ENCODE data around the gene LMNTD1. TPM values are rescaled to one million over a fixed set of nuclear protein-coding genes. Genes with fewer than 3 reads are reported as not detected.

LMNTD1 gene
- total and polyA plus RNA-seq, 9 of the 15 experiments (the other 6 are each of a cell fraction or from before 2014, with no cell fraction given), result not detected

- no peak for ATAC-seq
- Histone ChIP-seq H2AFZ (ENCODE audit: low read depth, low read length) (no peak overlapping the region), H3K9me3 (replicated peaks; ENCODE audit: control insufficient read depth, insufficient read depth, low read depth, low read length) (no peaks in the 10 kb centered on the region), H3K9me1 (ENCODE audit: control insufficient read depth, insufficient read depth, low read length) (no peaks in the 10 kb centered on the region), H3K4me2 (ENCODE audit: insufficient read depth, low read length) (no peak overlapping the region), H3K79me2 (ENCODE audit: control insufficient read depth, insufficient read depth, low read length) (no peaks in the 10 kb centered on the region), H3K4me3 (no peak overlapping the region), H3K9ac (ENCODE audit: insufficient read depth in 1 of 2, low read depth in 2 of 2, low read length in 2 of 2) (no peak overlapping the region), H3K36me3 (ENCODE audit: control insufficient read depth, insufficient read depth, low read length) (no peaks in the 10 kb centered on the region), H3K4me1 (replicated peaks in 1 of 2; ENCODE audit: control insufficient read depth in 2 of 2, insufficient read depth in 2 of 2, low read length in 2 of 2) (no peaks in the 10 kb centered on the region), H3K27me3 (ENCODE audit: control insufficient read depth in 2 of 2, insufficient read depth in 2 of 2, low read length in 2 of 2) (no peaks in the 10 kb centered on the region), H3K27ac (ENCODE audit: extremely low read depth, low read depth, low read length) (no peak overlapping the region), H4K20me1 (replicated peaks; ENCODE audit: control insufficient read depth, insufficient read depth, low read length) (no peaks in the 10 kb centered on the region)
- 0% methylated on average over 3 of the region's 3 CpGs for WGBS (ENCODE audit: insufficient coverage, low coverage, missing lambda C conversion rate)
- in situ Hi-C loops (cut with MboI), result no loop called here
- no peak for FAIRE-seq
- BruUV-seq (replicated peaks), result no TSS peak
- POLR2A ChIA-PET, result interaction anchor here (0.7 kb wide), 1 partner anchor 163 kb away, joined by 3 read pairs; no protein-coding TSS in a partner anchor
- no peak for DNase-seq (ENCODE audit: extremely low read depth in 1 of 4, low spot score in 3 of 4)
- intact Hi-C loops (cut with micrococcal nuclease), result no loop called here
- CTCF ChIA-PET (ENCODE audit: low intra/inter-chr PET ratio), result no interaction called here
- no peak for TF ChIP-seq SFPQ (IDR thresholded peaks at IDR 0.05; ENCODE audit: low read depth, low read length)
- TF ChIP-seq CEBPZ (IDR thresholded peaks at IDR 0.05; ENCODE audit: borderline replicate concordance, low read depth, low read length), result no peak
- no peak for TF ChIP-seq ZNF239 (CRISPR knock-in tag; IDR thresholded peaks at IDR 0.05)
- TF ChIP-seq GTF2A2 (tag; IDR thresholded peaks at IDR 0.05), result no peak
- TF ChIP-seq KDM2B (CRISPR knock-in tag; IDR thresholded peaks at IDR 0.05), result no peak
- no peak for TF ChIP-seq CBFA2T3 (IDR thresholded peaks at IDR 0.05)
- TF ChIP-seq RNF2 (IDR thresholded peaks at IDR 0.05), result no peak
- no peak for TF ChIP-seq CBFA2T2 (conservative IDR thresholded peaks at IDR 0.05)
- TF ChIP-seq KDM4B (IDR thresholded peaks at IDR 0.05; ENCODE audit: borderline replicate concordance in 2 of 2, low read depth in 1 of 2), result no peak
- TF ChIP-seq FOXJ2 (tag; IDR thresholded peaks at IDR 0.05), result no peak
- TF ChIP-seq ZNF609 (CRISPR knock-in tag; IDR thresholded peaks at IDR 0.05; ENCODE audit: borderline replicate concordance), result no peak
- TF ChIP-seq BHLHE40 (IDR thresholded peaks at IDR 0.05; ENCODE audit: low read length), result no peak
- no peak for TF ChIP-seq FOXM1 (IDR thresholded peaks at IDR 0.05; ENCODE audit: low read depth)
- no peak for TF ChIP-seq FOXM1 (CRISPR knock-in tag; IDR thresholded peaks at IDR 0.05; ENCODE audit: low read depth)
- TF ChIP-seq GATAD2A (IDR thresholded peaks at IDR 0.05), result no peak
Observed at GRCh38 chr12:25502118-25502517, 51.0 kb downstream of the LMNTD1 start.

Measured in K562 (cell line).